ENCODE data around the gene FNDC8.
"Not testable (repeated sequence)": the region's sequence is repeated elsewhere in the genome, so short reads cannot be mapped to it uniquely, and the experiment has no call there.

The FNDC8 gene

GRCh38 chr17:35082073-35082657 lies 39.2 kb upstream of the FNDC8 start:
- no peak overlapping the region for H3K4me2 ChIP-seq
- no peak overlapping the region for H3K27ac ChIP-seq
- H3K36me3 ChIP-seq = no peaks in the 10 kb centered on the region
- no peaks in the 10 kb centered on the region for H3K27me3 ChIP-seq
- no peaks in the 10 kb centered on the region for H3K9me3 ChIP-seq
- peaks cover 20% of the 10 kb centered on the region for H3K4me1 ChIP-seq
- H3K9ac ChIP-seq = no peak overlapping the region
- no peaks in the 10 kb centered on the region for H4K20me1 ChIP-seq
- TF ChIP-seq Cebpa-rat (IDR thresholded peaks at IDR 0.05) = no peak
- H3K4me3 ChIP-seq = no peak overlapping the region

DNA sequence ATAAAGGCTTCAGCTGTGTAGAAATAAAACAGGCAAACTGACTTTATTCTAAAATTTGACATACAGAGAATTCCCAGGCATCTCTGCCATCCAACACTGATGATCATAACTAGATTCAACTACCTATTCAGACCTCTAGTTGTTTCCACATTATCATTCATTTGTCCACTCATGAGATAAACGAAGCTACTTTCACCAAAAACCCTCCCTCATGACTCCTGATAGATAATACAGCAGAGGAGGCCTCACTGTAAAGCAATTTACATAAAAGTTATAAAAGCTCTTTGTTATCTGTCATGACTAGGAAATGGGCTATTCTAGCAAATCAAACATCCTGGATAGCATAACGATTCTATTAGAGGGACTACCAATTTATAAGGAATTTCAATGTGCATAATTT lies 38.3 kb upstream of the FNDC8 start:
- H3K27ac ChIP-seq = no peak overlapping the region
- no peak for TF ChIP-seq Cebpa-rat (IDR thresholded peaks at IDR 0.05)

DNA sequence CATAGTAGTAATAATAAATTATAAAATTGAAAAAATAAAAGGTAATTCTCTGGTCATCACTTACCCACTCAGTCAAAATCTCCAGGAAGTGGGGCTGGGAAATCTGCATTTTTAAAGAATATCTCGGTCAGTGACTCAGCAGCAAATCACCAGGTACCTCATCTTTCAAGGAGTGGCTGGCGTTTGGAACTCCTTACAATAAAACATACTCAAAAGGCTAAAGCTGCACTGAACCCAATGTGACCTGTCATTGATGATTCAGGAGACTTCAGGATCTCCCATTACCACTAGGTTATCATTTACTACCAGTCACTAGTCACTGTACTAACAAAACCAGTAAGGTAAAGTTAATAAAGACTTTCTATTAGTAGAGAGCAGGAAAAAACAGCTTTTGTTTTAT lies 36.4 kb upstream of the FNDC8 start:
- Histone ChIP-seq H3K36me3 (no peaks in the 10 kb centered on the region), H3K4me2 (no peak overlapping the region), H3K9ac (no peak overlapping the region), H3K27me3 (peaks cover 5% of the 10 kb centered on the region; the same call in 1 of the 2 replicates), H3K27ac (no peak overlapping the region), H4K20me1 (no peaks in the 10 kb centered on the region), H3K4me3 (no peak overlapping the region), H3K4me1 (peaks cover 40% of the 10 kb centered on the region), H3K9me3 (no peaks in the 10 kb centered on the region)
- TF ChIP-seq Cebpa-rat (IDR thresholded peaks at IDR 0.05) = no peak

More for the DNA sequence above, 38.3 kb upstream of the FNDC8 start:
- Histone ChIP-seq H3K9me3 (no peaks in the 10 kb centered on the region), H3K36me3 (no peaks in the 10 kb centered on the region), H3K4me2 (no peak overlapping the region), H4K20me1 (no peaks in the 10 kb centered on the region), H3K9ac (no peak overlapping the region), H3K4me3 (no peak overlapping the region), H3K27me3 (no peaks in the 10 kb centered on the region; the same call in 1 of the 2 replicates), H3K4me1 (peaks cover 29% of the 10 kb centered on the region)

GRCh38 chr17:35086164-35086563 lies 35.3 kb upstream of the FNDC8 start:
- H3K4me2 ChIP-seq = no peak overlapping the region
- H3K4me1 ChIP-seq = peaks cover 32% of the 10 kb centered on the region

DNA sequence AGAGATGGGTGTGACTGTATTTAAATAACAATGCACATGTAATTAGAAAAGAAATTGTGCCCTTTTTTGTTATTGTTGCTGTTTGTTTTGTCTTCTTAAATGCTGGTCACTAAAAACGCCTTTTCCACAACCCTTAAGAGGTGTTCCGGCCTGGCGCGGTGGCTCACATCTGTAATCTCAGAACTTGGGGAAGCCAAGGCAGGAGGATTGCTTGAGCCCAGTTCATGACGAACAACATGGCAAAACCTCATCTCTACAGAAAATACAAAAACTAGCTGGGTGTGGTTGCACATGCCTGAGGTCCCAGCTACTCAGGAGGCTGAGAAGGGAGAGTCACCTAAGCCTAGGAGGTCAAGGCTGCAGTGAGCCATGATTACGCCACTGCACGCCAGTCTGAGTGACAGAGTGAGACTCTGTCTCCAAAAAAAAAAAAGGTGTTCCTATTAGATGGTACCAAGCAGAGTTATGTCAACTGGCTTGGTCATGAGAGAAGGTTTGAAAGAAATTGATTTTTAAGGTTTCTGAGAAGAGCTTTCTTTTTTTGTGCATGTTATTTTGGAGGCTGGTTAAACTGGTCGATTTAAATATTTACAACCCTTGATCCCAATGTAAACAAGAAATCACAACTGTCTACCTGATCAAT lies 34.4 kb upstream of the FNDC8 start:
- TF ChIP-seq Cebpa-rat (IDR thresholded peaks at IDR 0.05) = no peak
- Histone ChIP-seq H3K27me3 (peaks cover 5% of the 10 kb centered on the region; the same call in 1 of the 2 replicates), H3K36me3 (no peaks in the 10 kb centered on the region), H3K4me2 (peak overlapping the region; percentile 97), H3K9ac (no peak overlapping the region), H3K9me3 (no peaks in the 10 kb centered on the region), H4K20me1 (no peaks in the 10 kb centered on the region), H3K4me3 (no peak overlapping the region), H3K27ac (no peak overlapping the region), H3K4me1 (peaks cover 28% of the 10 kb centered on the region)

More at GRCh38 chr17:35086164-35086563, 35.3 kb upstream of the FNDC8 start:
- Histone ChIP-seq H3K4me3 (no peak overlapping the region), H3K27ac (no peak overlapping the region), H3K9me3 (no peaks in the 10 kb centered on the region), H3K36me3 (no peaks in the 10 kb centered on the region), H4K20me1 (no peaks in the 10 kb centered on the region), H3K27me3 (peaks cover 5% of the 10 kb centered on the region; the same call in 1 of the 2 replicates), H3K9ac (no peak overlapping the region)
- no peak for TF ChIP-seq Cebpa-rat (IDR thresholded peaks at IDR 0.05)

DNA sequence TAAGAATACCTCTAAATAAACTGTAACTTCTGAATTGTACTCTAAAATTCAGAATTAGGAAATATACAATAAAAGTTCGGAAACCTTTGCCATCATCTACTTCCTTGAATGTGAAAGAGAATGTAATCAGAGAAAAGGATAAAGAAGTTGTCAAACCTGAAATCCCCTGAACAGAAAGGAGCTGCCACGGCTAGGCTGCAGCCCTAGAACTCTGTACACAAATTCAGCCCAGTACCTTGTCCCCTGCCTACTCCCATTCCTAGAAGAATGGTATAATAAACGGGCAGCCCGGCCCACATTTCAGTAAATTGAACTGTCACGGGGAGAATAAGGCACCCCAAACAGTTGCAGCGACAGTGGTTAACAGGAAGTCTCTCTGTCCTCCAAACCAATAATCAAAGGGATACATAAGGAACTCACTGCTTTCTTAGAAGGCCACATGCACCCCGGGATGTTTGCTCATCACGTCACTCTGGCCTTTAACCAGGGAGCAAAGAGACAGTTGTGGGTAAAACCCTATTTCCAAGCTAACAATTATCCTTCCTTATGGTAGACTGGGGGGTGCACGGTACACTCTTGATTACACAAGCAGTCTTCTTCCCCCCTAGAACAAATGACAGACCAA lies 33.6 kb upstream of the FNDC8 start:
- peak overlapping the region; percentile 83 for H3K9ac ChIP-seq
- H3K27ac ChIP-seq = no peak overlapping the region
- peaks cover 28% of the 10 kb centered on the region for H3K4me1 ChIP-seq
- H3K36me3 ChIP-seq = no peaks in the 10 kb centered on the region
- TF ChIP-seq Cebpa-rat (IDR thresholded peaks at IDR 0.05) = no peak
- H3K27me3 ChIP-seq = peaks cover 5% of the 10 kb centered on the region; the same call in 1 of the 2 replicates
- H3K9me3 ChIP-seq = no peaks in the 10 kb centered on the region
- no peaks in the 10 kb centered on the region for H4K20me1 ChIP-seq
- peak overlapping the region; percentile 97 for H3K4me2 ChIP-seq
- peak overlapping the region; percentile 94 for H3K4me3 ChIP-seq

DNA sequence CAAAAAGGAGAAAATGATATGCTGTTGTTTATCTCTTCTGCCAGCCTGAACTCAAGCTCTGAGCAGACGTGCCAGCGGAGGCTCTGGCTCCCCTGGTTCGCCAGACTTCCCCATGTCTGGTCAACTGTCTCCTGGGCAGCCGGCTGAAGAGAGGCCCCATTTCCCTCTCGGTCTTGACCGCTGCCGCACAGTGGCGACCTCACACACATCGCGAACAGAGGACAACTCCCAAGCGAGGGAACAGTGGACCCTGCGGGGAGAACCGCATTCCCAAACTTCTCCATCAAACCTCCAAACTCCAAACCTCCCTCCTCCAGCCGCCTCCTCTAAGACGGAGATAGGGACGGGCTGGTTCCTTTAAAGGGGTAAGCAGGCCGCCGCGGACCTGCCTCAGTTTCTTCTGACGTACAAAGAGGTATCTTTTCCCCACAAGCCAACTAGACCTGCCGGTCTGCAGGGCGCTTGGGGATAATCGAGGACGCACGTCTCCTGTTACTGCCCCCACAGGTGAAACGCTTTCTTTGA lies 33.0 kb upstream of the FNDC8 start:
- Histone ChIP-seq H4K20me1 (no peaks in the 10 kb centered on the region), H3K4me1 (peaks cover 28% of the 10 kb centered on the region), H3K27ac (peak overlapping the region; percentile 83), H3K27me3 (peaks cover 5% of the 10 kb centered on the region; the same call in 1 of the 2 replicates), H3K4me2 (peak overlapping the region; percentile 97), H3K36me3 (no peaks in the 10 kb centered on the region; the same call in 1 of the 2 replicates), H3K4me3 (peak overlapping the region; percentile 94), H3K9me3 (no peaks in the 10 kb centered on the region), H3K9ac (peak overlapping the region; percentile 83)
- no peak for TF ChIP-seq Cebpa-rat (IDR thresholded peaks at IDR 0.05)

DNA sequence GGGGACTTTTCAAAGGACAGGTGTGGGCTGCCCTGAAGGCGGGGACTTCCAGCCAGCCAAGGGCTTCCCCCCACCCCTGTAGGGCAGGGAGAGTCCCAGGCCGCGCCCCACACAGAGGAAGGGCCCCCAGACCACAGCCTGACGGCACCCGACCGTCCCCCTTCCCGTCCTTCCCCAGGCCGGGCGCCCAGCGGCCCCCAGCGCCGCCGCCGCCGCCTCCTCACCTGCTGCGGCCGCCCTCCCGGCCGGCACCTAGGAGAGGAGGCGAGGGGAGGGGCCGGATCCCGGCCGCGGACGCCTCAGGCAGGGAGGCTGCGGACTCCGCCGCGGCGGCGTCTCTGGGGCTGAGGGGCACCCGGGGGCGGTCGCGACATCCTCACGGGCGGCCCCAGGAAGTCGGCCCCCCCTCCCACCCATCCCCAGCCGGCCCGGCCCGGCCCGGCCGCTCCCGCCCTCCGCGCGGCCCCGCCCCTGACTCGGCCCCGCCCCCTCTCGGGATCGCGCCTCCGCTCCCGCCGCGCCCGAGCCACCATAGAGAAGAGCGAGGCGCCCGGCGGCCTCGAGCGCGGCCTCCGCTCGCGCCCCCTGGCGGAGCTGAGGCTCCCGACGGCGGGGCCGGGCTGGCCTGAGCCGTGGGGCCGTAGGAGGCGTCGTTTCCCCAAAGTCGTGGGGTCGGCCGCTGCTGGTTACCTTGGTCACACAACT lies 32.4 kb upstream of the FNDC8 start:
- peak overlapping the region; percentile 97 for H3K4me2 ChIP-seq
- no peak for TF ChIP-seq Cebpa-rat (IDR thresholded peaks at IDR 0.05)
- no peaks in the 10 kb centered on the region; the same call in 1 of the 2 replicates for H3K36me3 ChIP-seq
- H3K9ac ChIP-seq = peak overlapping the region; percentile 83
- peak overlapping the region; percentile 83 for H3K27ac ChIP-seq
- no peaks in the 10 kb centered on the region for H4K20me1 ChIP-seq
- H3K9me3 ChIP-seq = no peaks in the 10 kb centered on the region
- H3K27me3 ChIP-seq = peaks cover 5% of the 10 kb centered on the region; the same call in 1 of the 2 replicates
- H3K4me1 ChIP-seq = peaks cover 28% of the 10 kb centered on the region
- H3K4me3 ChIP-seq = peak overlapping the region; percentile 94

GRCh38 chr17:35089586-35090296 lies 31.7 kb upstream of the FNDC8 start:
- Histone ChIP-seq H3K4me3 (peak overlapping the region; percentile 94), H3K4me1 (peaks cover 28% of the 10 kb centered on the region), H3K27ac (peak overlapping the region; percentile 72), H3K9me3 (no peaks in the 10 kb centered on the region), H3K27me3 (peaks cover 5% of the 10 kb centered on the region; the same call in 1 of the 2 replicates), H3K36me3 (no peaks in the 10 kb centered on the region; the same call in 1 of the 2 replicates), H3K9ac (peak overlapping the region; percentile 61), H4K20me1 (no peaks in the 10 kb centered on the region), H3K4me2 (peak overlapping the region; percentile 93)
- no peak for TF ChIP-seq Cebpa-rat (IDR thresholded peaks at IDR 0.05)

DNA sequence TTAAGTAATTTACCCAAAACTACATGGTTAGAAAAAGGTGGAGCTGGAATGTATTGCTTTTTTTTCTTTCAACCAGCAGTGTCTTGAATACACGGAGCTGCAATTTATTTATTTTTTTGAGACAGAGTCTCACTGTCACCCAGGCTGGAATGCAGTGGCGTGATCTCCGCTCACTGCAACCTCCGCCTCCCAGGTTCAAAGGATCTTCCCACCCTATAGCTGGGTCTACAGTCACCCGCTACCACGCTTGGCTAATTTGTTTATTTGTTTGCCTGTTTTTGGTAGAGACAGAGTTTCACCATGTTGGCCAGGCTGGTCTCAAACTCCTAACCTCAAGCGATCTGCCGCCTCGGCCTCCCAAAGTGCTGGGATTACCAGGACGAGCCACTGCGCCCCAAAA lies 30.7 kb upstream of the FNDC8 start:
- H3K36me3 ChIP-seq, H3K27me3 ChIP-seq, H4K20me1 ChIP-seq, H3K9me3 ChIP-seq, H3K4me3 ChIP-seq, H3K27ac ChIP-seq, H3K4me2 ChIP-seq, H3K9ac ChIP-seq: not testable (repeated sequence)
- peaks cover 28% of the 10 kb centered on the region for H3K4me1 ChIP-seq
